PFSK-1 (cell line): ENCODE data around the gene JAKMIP1.

Experiments
- POLR2AphosphoS5 ChIP-seq: IDR thresholded peaks from 2 replicates; pipeline ENCODE4 v1.6.1; 2012; ENCODE audit warnings: low read depth, mild to moderate bottlenecking, control low read depth, low read length, moderate library complexity
- REST ChIP-seq, 2 experiments: IDR thresholded peaks; 2 replicates each; pipeline versions ENCODE4 v1.6.1 to v1.8.0; 2011 to 2012; ENCODE audit warnings: low read depth in 2 of 2, low read length in 2 of 2, control low read depth in 1 of 2, inconsistent platforms in 1 of 2, mild to moderate bottlenecking in 1 of 2, moderate library complexity in 1 of 2; ENCODE audit not compliant: insufficient read depth in 1 of 2
- SIN3A ChIP-seq: IDR thresholded peaks from 2 replicates; pipeline ENCODE4 v1.6.1; 2012; ENCODE audit warnings: mild to moderate bottlenecking, low read length, moderate library complexity, borderline replicate concordance; ENCODE audit not compliant: insufficient read depth
- TAF1 ChIP-seq: IDR thresholded peaks from 2 replicates; pipeline ENCODE4 v1.6.1; 2012; ENCODE audit warnings: low read length, control low read depth, borderline replicate concordance; ENCODE audit not compliant: insufficient read depth

- TF ChIP-seq POLR2AphosphoS5 (no peak), REST (IDR thresholded peaks at IDR 0.05; ENCODE audit: insufficient read depth in 1 of 2, low read depth in 2 of 2, low read length in 2 of 2) (no peak), TAF1 (no peak), SIN3A (no peak)
Measured at GRCh38 chr4:6160536-6160935, 39.8 kb downstream of the JAKMIP1 start.
